Activated naive CD4-positive, alpha-beta T cell treated with anti-CD3 and anti-CD28 coated beads, Interleukin-2, amount 50 U/mL, for 72 hours (primary cell): Measurements from ENCODE around the gene PLPP7. TPM values are rescaled to one million over a fixed set of nuclear protein-coding genes. Genes with fewer than 3 reads are reported as not detected.
"Not testable (repeated sequence)": the region's sequence is repeated elsewhere in the genome, so short reads cannot be mapped to it uniquely, and the experiment has no call there.

Experiments
- ATAC-seq, 2 donors: fragments of 150-1000 bp; cut with Tn5 transposase; 2 replicates each; pipeline ENCODE4 v1.10.0; 2021; ENCODE audit warnings: mild to moderate bottlenecking in 2 of 2, moderate library complexity in 2 of 2
- DNase-seq, 2 donors: peaks; one replicate each; pipeline ENCODE4 v3.0.0; 2021 to 2022; ENCODE audit warnings: low spot score in 2 of 2
- H3K27ac Mint-ChIP-seq, 2 donors: one replicate each; pipeline ENCODE4 v1.8.0; 2022; ENCODE audit warnings: mild to moderate bottlenecking in 2 of 2, mixed read lengths in 2 of 2
- H3K36me3 Mint-ChIP-seq, 2 donors: one replicate each; pipeline ENCODE4 v1.8.0; 2022; ENCODE audit warnings: mixed read lengths in 2 of 2
- H3K9me3 Mint-ChIP-seq, 2 donors: one replicate each; pipeline ENCODE4 v1.8.0; 2022; ENCODE audit warnings: mixed read lengths in 2 of 2
- total RNA-seq, 2 donors: library from RNA; stranded (reverse); gene quantifications; one replicate each; pipeline ENCODE4 v1.2.3, GENCODE V29; 2022

PLPP7 gene
- total RNA-seq, 2 donors from 2014 or later, result 0.14 to 0.37 TPM

DNA sequence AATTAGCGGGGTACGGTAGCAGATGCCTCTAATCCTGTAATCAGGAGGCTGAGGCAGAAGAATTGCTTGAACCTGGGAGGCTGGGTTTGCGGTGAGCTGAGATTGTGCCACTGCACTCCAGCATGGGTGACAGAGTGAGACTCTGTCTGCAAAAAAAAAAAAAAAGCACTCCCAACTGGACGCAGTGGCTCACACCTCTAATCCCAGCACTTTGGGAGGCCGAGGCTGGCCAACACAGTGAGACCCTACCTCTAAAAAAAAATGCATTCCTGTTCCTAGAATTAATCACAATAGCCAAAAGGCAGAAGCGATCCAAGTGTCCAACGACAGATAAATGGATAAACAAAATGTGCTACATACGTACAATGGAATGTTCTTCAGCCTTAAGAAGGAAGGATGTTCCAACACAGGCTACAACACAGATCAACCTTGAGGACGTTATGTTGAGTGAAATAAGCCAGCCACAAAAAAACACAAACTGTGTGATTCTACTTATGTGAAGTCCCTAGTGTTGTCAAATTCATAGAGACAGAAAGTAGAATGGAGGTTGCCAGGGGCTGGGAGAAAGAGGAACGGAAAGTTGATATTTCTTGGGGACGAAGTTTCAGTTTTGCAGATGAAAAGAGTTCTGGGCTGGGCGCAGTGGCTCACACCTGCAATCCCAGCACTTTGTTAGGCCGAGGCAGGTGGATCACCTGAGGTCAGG is 27.0 kb upstream of the PLPP7 start:
- DNase-seq (no peak), ATAC-seq (no peak)
- Mint-ChIP-seq H3K36me3 (peaks cover 11 to 26% of the 10 kb centered on the region in 2 donors), H3K9me3 (no peaks in the 10 kb centered on the region), H3K27ac (peak overlapping the region; percentile 62 to 86)

DNA sequence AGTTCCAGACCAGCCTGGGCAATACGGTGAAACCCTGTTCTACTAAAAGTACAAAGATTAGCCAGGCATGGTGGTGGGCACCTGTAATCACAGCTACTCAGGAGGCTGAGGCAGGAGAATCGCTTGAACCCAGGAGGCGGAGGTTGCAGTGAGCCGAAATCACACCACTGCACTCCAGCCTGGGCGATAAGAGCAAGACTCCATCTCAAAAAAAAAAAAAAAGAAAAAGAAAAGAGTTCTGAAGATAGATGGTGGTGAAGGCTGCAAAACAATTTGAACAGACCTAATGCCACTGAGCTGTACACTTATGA is 26.5 kb upstream of the PLPP7 start:
- not testable (repeated sequence) for H3K9me3 Mint-ChIP-seq, ATAC-seq, DNase-seq
- peaks cover 11 to 26% of the 10 kb centered on the region in 2 donors for H3K36me3 Mint-ChIP-seq
- peak overlapping the region; percentile 62 to 86 for H3K27ac Mint-ChIP-seq

- H3K9me3 Mint-ChIP-seq, result no peaks in the 10 kb centered on the region
- DNase-seq (no peak), ATAC-seq (no peak)
- H3K36me3 Mint-ChIP-seq, result peaks cover 11 to 26% of the 10 kb centered on the region in 2 donors
- peak overlapping the region; percentile 85 to 93 for H3K27ac Mint-ChIP-seq
Observed at GRCh38 chr9:131263701-131264100, 25.8 kb upstream of the PLPP7 start.

GRCh38 chr9:131264231-131264630 is 25.3 kb upstream of the PLPP7 start:
- ATAC-seq (peak in 1 of 2 donors; percentile 10), DNase-seq (peak in 1 of 2 donors; percentile 36)
- H3K9me3 Mint-ChIP-seq, result no peaks in the 10 kb centered on the region
- peak overlapping the region; percentile 85 to 93 for H3K27ac Mint-ChIP-seq
- peaks cover 11 to 26% of the 10 kb centered on the region in 2 donors for H3K36me3 Mint-ChIP-seq

DNA sequence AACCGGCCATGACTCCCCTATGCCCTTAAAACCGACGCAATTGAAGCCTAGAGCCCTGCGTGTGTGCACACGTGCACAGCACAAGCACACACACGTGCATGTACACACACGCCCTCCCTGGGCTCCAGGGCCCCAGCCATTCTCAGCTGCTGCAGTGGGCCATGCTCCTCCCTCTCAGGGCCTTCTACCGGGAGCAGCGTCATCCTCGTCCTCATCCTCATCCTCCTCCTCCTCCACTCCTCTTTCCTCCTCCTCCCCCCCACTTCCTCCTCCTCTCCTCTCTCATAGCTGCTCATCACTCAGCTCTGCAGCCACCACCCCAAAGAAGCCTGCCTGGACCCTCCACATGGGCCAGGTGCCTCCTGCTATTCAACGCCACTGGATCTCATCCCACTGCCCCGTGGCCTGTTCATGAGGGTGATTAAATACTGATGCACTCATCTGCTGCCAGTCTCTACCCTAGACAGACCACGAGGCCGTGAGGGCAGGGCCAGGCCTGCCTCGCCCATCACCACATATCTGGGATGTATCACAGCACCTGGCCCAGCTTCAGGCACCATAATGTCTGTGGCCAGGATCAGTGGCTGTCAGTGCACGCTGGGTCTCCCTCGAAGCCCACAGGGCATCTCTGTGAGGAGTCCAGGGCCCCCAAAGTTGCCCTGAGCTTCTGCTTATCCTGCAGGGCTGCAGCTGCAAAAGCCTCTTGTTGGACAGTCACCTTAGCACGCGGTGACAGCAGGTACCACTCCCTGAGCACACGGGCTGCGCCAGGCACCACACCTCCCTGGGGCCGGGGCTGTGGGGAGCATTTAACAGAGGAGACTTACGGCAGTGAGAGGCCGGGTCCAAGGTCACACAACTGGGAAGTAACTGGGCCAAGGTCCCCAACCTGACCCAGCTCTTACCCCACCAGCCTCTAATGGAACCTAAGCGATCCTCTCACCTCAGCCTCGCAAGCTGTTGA is 23.0 kb upstream of the PLPP7 start:
- ATAC-seq (peak; percentile 35 to 38), DNase-seq (peak in 1 of 2 donors; percentile 43)
- peaks cover 12 to 20% of the 10 kb centered on the region in 2 donors for H3K36me3 Mint-ChIP-seq
- peak overlapping the region; percentile 85 to 95 for H3K27ac Mint-ChIP-seq
- H3K9me3 Mint-ChIP-seq, result no peaks in the 10 kb centered on the region

GRCh38 chr9:131270171-131271015 is 19.1 kb upstream of the PLPP7 start:
- ATAC-seq (peak; percentile 15 to 53), DNase-seq (peak; percentile 44 to 84)
- Mint-ChIP-seq H3K9me3 (no peaks in the 10 kb centered on the region), H3K36me3 (peaks cover 39 to 44% of the 10 kb centered on the region in 2 donors), H3K27ac (peak overlapping the region; percentile 95 to 98)

- ATAC-seq, DNase-seq, H3K9me3 Mint-ChIP-seq: not testable (repeated sequence)
- peak overlapping the region; percentile 95 to 96 for H3K27ac Mint-ChIP-seq
- peaks cover 44 to 48% of the 10 kb centered on the region in 2 donors for H3K36me3 Mint-ChIP-seq
Observed at GRCh38 chr9:131271016-131271273, 18.6 kb upstream of the PLPP7 start.

- ATAC-seq (peak in 1 of 2 donors; percentile 5), DNase-seq (no peak)
- H3K27ac Mint-ChIP-seq, result peak overlapping the region; percentile 95 to 96
- H3K36me3 Mint-ChIP-seq, result peaks cover 48 to 50% of the 10 kb centered on the region in 2 donors
- no peaks in the 10 kb centered on the region for H3K9me3 Mint-ChIP-seq
Observed at GRCh38 chr9:131271506-131271931, 18.0 kb upstream of the PLPP7 start.

- no peak for ATAC-seq
- H3K9me3 Mint-ChIP-seq, result no peaks in the 10 kb centered on the region
- H3K27ac Mint-ChIP-seq, result peak overlapping the region; percentile 95 to 96
- peaks cover 44 to 50% of the 10 kb centered on the region in 2 donors for H3K36me3 Mint-ChIP-seq
- no peak for DNase-seq
Observed at GRCh38 chr9:131272212-131272611, 17.3 kb upstream of the PLPP7 start.

GRCh38 chr9:131273146-131273855 is 16.2 kb upstream of the PLPP7 start:
- DNase-seq (peak; percentile 29 to 65), ATAC-seq (no peak)
- Mint-ChIP-seq H3K9me3 (no peaks in the 10 kb centered on the region), H3K36me3 (peaks cover 44 to 50% of the 10 kb centered on the region in 2 donors), H3K27ac (peak overlapping the region; percentile 95 to 97)

- no peaks in the 10 kb centered on the region for H3K9me3 Mint-ChIP-seq
- peak in 1 of 2 donors; percentile 71 for DNase-seq
- H3K36me3 Mint-ChIP-seq, result peaks cover 44 to 50% of the 10 kb centered on the region in 2 donors
- ATAC-seq, result peak in 1 of 2 donors; percentile 9
- peak overlapping the region; percentile 95 to 97 for H3K27ac Mint-ChIP-seq
Observed at GRCh38 chr9:131273856-131274673, 15.5 kb upstream of the PLPP7 start.

DNA sequence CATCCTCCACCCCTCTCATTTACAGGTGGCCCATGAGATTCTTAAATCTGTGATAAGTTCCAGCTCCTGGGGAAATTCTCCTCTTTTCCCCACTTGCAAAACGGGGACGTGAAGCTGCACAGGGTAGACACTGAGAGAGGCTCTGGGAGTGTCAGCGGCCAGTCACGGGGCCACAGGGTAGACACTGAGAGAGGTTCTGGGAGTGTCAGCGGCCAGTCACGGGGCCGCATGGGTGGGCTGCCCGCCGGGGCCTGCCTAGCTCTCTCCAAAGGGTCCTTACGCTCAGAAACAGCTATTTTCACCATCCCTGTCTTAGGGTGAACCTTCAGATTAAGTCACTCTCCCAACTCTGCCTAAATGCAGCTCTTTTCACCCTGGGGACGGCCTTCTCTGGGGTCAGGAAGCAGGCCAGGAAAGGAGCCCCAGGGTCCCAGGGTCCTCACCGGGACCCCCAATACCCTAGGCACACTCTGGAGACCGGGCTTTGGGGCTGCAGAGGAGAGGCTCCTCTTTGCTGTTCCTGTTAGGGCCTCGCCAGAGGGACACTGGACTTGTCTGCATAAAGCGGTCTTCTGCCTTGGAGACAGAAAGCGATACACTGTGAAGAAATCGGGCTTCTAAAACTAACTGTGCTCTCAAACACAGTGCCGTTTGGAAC is 14.7 kb upstream of the PLPP7 start:
- H3K36me3 Mint-ChIP-seq, result peaks cover 44 to 50% of the 10 kb centered on the region in 2 donors
- H3K9me3 Mint-ChIP-seq, result no peaks in the 10 kb centered on the region
- DNase-seq, result peak in 1 of 2 donors; percentile 34
- ATAC-seq, result peak; percentile 23 to 42
- peak overlapping the region; percentile 95 to 97 for H3K27ac Mint-ChIP-seq

- Mint-ChIP-seq H3K36me3 (peaks cover 44 to 50% of the 10 kb centered on the region in 2 donors), H3K9me3 (no peaks in the 10 kb centered on the region), H3K27ac (peak overlapping the region; percentile 95 to 97)
- ATAC-seq (peak; percentile 15 to 17), DNase-seq (peak in 1 of 2 donors; percentile 42)
Observed at GRCh38 chr9:131275332-131276093, 14.0 kb upstream of the PLPP7 start.
